Skeletal muscle cell (primary cell): ENCODE results near the gene TGFA.
"Not testable (repeated sequence)": the region's sequence is repeated elsewhere in the genome, so short reads cannot be mapped to it uniquely, and the experiment has no call there.

Experiments used
- DNase-seq: peaks from one replicate; pipeline ENCODE4 v3.0.0-alpha.2; 2010; ENCODE audit warnings: low read depth
- H3K4me3 ChIP-seq: 2 replicates; pipeline ENCODE4 v1.5.1; 2011; ENCODE audit warnings: low read depth, mild to moderate bottlenecking, control low read depth, low read length, moderate library complexity

Gene TGFA

DNA sequence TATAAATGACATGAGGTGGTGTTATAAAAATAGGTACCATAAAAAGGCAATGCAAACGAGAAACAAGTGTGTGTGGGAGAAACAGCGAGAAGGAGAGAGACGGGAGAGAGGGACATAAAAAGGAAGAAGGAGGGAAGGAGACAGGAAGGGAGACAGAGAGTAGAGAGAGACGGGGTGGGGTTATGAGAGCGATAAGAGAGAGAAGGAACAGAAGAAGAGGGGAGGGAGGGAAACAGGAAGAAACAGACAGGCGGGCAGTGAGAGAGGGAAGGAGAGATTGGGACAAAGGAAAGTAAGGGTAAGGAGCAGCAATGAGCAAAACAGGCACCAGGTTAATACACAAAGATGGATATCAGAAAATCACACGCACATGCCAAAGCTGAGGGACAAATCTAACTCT, 83.7 kb downstream of the TGFA start:
- DNase-seq = no peak
- no peak overlapping the region for H3K4me3 ChIP-seq

DNA sequence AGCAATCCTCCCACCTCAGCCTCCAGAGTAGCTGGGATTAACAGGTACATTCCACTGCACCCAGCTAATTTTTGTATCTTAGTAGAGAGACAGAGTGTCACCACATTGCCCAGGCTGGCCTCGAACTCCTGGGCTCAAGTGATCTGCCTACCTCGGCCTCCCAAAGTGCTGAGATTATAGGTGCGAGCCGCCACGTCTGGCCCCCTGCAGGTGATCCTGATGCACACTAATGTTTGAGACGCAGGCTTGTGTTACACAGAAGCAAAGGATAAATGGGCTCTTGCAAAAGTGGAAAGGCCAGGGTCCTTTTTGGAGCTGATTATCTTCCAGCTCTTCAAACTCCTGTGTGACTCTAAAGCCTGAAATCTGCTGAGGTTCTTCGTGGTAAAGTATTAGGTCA, 84.2 kb downstream of the TGFA start:
- H3K4me3 ChIP-seq = no peak overlapping the region
- DNase-seq = no peak

DNA sequence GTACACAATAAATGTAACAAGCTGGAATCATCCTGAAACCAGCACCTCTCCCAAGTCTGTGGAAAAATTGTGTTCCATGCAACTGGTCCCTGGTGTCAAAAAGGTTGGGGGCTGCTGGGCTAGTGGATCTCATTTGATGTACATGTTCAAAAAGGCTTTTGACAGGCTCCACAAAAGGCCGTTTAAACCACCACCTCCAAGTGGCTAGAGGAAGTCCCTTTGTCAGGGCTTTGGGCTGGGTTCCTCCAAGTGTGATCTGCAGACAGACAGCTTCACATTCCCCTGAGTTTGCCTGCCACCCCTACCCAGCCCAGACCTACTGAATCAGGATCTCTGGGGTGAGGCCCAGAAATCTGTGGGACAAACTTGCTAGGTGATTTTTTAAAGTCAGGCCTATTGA, 84.7 kb downstream of the TGFA start:
- H3K4me3 ChIP-seq = no peak overlapping the region
- DNase-seq = no peak

DNA sequence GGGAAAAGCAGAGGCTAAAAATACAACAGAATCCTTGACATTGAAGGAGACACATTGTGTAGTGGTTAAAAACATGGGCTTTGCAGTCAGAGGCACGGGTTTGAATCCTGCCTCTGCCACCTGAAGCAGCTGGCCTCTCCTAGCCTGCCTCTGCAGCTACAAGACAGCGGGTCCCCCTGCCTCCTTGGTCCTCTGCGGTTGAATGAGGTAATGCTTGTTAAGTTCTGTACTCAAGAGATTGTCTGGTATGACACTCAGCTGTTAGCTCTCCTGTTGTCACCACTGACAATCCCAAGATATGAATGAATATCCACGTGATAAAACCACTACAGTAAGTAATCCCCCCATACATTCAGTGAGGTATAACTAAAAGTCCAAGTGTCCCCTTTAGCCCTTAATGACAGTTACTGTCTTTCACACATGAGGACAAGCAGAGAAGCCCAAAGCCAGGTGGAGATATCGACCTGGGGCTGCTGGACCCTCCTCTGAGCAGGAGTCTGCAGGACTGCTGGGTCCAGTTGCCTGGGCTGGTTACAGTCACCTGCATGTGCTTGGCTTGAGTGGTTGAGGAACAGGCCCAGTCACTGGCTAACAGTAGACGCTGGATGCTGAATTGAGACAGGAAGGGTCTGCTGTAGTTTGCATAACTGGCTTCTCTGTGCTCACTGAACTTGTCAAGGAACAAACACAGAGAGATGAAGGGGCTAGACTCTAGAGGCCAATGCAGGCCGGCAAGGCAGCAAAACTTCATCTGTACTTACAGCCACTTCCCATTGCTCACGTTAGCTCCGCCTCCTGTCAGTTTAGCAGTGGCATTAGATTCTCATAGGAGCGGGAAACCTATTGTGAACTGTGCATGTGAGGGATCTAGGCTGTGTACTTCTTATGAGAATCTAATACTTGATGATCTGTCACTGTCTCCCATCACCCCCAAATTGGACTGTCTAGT, 85.5 kb downstream of the TGFA start:
- DNase-seq = no peak
- no peak overlapping the region for H3K4me3 ChIP-seq

- DNase-seq = no peak
- no peak overlapping the region for H3K4me3 ChIP-seq
These were observed 86.4 kb downstream of the TGFA start for GRCh38 chr2:70467237-70467636.

- H3K4me3 ChIP-seq, DNase-seq: not testable (repeated sequence)
These were observed 87.0 kb downstream of the TGFA start for GRCh38 chr2:70466647-70467046.

- DNase-seq = no peak
- no peak overlapping the region for H3K4me3 ChIP-seq
These were observed 89.6 kb downstream of the TGFA start for GRCh38 chr2:70463997-70464396.

- DNase-seq = no peak
- no peak overlapping the region for H3K4me3 ChIP-seq
These were observed 90.0 kb downstream of the TGFA start for GRCh38 chr2:70463581-70463980.

DNA sequence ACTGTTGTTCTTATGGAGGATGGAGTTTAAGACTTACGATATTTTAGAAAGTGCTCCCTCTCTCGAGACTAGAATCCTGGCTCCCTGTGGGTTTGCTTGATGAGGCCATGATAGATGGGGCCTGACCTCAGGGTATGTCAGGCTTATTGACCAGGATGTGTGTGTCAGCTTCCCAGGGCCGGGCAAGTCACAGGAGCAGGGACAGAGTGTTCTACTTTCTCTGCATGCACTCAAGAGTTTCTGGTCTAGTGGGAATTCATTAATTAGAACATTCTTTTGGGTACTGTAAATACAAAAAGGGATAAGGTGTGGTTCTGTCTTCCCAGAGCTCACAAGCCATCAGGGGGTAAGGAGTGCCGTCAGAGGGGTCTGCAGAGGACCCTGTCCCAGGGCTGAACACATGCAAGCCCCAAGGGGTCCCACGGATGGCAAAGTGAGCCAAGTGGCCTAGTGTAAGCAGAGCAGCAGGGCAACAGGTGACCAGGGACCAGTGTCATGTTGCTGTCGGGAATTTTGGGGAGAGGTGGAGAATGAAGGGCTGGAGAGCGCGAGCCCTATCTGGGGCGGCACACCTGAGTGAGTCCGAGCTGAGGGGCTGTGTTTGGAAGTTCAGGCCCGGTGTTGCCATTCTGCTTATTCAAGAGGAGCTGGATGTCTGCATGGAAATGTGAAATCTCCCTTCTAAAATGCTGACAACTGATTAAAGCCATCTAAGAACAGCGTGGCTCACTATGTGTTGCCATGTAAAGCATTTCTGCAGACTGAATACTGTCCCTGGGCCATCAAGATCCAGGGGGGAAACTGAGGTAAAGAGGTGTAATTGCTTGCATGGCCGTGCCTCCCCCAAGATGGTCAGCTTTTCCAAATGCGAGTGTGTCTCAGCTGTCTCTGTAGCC, 91.4 kb downstream of the TGFA start:
- no peak for DNase-seq
- no peak overlapping the region for H3K4me3 ChIP-seq

DNA sequence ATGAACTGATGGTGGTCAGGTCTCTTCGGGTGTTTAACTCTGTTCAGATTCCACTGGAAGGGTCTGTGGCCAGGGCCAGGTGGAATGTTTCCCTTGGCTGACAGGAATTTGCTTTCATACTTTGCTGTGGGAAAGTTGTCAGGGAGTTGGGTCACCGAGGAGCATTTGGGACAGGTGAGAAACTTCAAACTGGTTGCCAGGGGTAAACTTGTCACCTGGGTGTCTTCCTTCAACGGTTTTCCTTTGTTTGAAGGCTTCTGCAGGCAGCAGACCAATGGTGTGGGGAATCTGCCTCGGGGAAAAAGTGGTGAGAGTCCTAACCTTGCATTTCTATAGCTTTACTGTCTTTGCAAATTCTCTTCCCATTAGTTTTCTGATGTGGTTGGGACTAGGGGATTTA, 92.2 kb downstream of the TGFA start:
- DNase-seq = no peak
- H3K4me3 ChIP-seq = no peak overlapping the region

- H3K4me3 ChIP-seq = no peak overlapping the region
- DNase-seq = no peak
These were observed 93.3 kb downstream of the TGFA start for GRCh38 chr2:70460333-70460732.

DNA sequence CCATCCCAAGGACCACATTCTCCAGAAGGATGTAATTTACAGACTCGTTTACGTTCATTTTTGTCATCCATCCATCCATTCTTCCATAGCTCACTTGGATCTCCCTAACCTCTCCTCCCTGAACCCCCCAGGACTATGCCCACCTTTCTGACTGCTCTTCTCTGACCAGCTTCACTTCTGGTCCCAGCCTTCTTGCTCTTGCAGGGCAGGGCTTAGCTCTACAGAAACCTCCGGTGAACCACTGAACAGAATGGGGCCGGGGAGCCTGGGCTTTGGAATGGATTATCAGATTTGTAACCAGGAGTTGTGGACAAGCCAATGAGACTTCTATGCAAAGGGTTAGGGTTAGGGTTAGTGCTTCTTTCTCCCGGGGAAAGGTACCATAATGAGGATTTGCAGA, 95.0 kb downstream of the TGFA start:
- no peak for DNase-seq

DNA sequence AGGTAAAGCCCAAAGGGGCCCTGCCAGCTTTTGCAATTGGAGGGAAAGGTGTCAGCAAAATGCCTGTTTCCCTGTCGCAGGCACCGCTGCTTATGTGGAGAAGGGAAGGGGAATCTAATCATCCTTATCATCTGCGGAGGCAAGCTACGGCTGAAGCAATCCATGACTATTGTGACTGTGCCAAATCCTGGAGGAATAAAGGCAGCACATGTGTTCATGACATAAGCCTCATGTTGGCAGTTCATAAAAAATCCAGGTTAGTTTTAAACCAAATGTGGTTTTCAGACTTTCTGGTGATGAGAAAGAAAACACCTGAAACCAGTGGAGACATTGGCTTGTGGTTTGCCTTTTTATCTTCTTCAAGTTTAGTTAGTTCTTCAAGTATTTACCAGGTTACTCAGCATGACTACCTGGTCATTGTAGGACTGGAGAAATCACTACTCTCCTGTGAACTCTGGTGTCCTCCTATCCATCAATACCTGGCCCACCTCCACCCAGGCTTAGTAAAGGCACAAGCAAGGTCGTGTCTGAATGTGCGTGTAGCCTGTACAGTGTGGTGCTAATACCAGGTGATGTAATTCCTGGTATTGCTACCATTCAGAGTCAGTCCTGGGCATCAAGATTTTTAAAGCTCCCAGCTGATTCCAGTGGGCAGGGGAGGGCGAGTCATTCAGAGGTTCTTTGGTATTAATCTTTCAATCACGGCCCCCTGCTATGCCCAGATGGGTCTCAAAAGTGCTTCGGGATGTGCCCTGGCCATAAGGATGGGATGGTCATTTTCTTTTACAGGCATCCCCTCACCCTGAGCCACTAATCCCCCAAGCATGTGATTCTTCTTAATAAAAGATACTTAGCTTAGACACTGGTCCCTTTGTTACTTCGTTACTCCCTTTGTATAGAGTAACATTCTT, 96.8 kb downstream of the TGFA start:
- no peak overlapping the region for H3K4me3 ChIP-seq
- DNase-seq = no peak

More for the DNA sequence above, 95.0 kb downstream of the TGFA start:
- H3K4me3 ChIP-seq = no peak overlapping the region

GRCh38 chr2:70454936-70455544, 98.6 kb downstream of the TGFA start:
- no peak for DNase-seq
- no peak overlapping the region for H3K4me3 ChIP-seq

DNA sequence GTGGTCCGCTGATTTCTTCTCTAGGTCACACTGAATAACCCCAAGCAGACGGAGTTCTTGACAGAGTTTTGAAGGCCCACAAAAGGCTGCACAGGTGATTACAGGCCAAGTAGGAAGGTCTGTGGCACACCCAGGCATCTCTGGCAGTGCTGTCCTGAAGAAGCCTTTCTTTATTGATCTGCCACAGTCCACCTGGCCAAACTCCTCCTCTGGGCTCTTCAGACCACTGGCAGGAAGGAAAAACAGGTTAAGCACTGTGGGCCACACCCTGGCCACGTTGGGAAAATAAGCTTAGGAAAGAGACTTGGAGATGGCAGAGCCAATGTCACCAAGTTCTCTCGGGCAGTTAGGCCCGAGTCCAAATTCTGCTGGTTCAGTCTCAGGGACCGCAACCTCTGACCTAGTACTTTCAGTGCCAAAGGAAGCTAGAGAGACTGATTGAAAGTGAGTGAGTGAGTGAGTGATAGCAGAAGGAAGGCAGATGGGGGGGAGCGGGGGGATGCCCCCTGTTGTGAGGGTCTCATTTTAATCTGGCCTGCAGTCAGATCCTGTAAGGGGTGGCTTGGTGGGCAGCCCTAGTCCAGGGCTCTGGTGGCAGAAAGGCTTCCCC, 102.9 kb downstream of the TGFA start:
- H3K4me3 ChIP-seq = no peak overlapping the region
- DNase-seq = no peak

GRCh38 chr2:70448041-70448440, 105.6 kb downstream of the TGFA start:
- H3K4me3 ChIP-seq = no peak overlapping the region
- DNase-seq = no peak

DNA sequence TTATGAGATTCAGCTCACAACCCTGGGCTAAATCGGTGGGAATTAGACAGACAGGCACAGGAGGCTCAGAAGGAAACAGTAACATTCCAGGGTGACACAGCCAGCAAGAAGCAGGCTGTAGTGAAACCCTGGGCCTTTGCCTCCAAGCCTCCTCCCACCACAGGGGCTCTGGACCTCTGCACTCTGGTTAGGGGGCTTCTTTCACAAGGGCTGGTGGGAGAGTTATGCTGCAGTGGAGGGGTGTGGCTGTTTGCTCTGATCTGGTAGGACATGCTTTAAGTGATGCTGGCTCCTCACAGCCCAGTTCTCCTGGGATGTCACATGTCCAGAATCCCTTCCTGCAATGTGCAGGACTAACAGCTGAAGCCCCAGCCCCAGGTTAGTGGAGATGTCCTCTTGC, 109.9 kb downstream of the TGFA start:
- no peak overlapping the region for H3K4me3 ChIP-seq
- no peak for DNase-seq

DNA sequence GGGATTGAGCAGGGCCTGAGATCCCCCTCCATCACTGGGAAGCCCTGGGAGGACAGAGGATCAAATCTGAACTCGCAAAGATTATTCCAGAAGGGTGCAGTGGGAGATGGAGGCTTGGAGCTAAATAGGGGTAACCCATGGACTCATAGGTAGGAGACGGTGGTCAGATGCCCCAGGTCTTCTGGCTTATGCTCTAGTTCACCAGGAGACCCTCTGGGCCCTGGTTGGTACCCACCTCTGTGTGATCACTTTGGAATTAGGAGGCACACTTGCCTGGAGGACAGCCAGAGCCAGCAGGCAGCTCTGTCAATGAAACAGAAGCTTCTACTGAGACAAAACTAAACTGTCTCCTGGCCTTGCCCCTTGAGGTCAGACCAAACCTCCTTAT, 110.6 kb downstream of the TGFA start:
- DNase-seq = no peak
- H3K4me3 ChIP-seq = no peak overlapping the region
